ENCODE measurements around the gene KLK1.
"Not testable (repeated sequence)": the region's sequence is repeated elsewhere in the genome, so short reads cannot be mapped to it uniquely, and the experiment has no call there.

The KLK1 gene

GRCh38 chr19:50812474-50812873 lies 11.1 kb downstream of the KLK1 start:
- no peak for DNase-seq

GRCh38 chr19:50811622-50812238 lies 11.9 kb downstream of the KLK1 start:
- DNase-seq = not testable (repeated sequence)

- no peak for DNase-seq
These were observed 14.7 kb downstream of the KLK1 start for GRCh38 chr19:50808856-50809255.

GRCh38 chr19:50804420-50805272 lies 18.9 kb downstream of the KLK1 start:
- DNase-seq = peak; percentile 100

DNA sequence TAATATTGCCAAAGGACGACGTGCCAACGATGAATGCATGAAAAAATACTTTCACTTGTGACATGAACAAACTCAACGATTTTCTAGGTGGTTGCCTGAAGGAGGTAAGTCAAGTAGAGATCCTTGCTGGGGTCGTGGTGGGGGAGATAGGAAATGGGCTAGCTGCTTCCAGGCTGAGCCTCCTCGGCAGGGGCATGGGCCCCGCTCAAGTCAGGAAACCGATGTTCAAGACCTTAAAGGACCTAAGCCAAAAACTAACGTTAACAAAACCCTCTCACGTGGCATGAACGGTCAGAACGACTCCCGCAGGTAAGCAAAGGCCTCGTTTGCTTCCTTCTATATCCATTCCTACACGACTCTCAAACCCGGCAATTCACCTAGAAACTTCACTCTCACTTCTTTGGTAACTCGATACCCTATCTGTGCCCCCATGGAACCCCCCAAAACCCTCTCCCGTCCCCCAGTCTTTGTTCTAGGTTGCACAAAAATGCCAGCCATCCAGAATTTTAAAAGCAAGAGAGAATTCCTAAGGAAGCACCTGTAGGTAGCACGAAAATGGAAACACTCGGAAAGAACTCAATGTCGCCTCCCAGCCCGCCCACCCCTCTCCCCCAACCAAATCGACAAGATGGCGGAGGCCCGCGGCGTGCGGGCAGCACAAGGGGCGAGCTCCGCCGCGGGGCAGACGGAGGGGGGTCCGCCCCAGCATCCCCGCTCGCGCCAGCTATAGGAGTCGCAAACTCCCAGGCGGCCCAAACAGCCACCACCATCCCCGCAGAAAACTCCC lies 19.8 kb downstream of the KLK1 start:
- DNase-seq = peak; percentile 81

DNA sequence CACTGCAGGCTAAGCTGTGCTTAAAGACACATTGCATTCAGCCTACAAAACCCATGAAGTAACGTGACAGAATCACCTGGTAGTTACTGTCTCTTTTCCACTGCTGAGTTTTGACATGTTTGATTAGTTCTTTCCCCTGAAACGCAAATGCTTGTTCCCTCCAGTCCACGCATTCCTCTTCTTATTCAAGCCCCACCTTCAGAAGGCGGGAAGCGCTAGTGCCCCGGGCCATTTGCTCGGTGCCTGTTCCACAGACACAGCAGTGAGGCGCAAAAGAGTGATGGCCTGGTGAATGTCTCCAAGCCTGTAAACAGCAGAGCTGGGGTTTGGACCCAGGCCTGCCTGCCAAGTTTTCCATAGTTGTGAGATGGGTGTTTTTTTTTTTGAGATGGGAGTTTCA lies 22.5 kb downstream of the KLK1 start:
- DNase-seq = peak; percentile 21

DNA sequence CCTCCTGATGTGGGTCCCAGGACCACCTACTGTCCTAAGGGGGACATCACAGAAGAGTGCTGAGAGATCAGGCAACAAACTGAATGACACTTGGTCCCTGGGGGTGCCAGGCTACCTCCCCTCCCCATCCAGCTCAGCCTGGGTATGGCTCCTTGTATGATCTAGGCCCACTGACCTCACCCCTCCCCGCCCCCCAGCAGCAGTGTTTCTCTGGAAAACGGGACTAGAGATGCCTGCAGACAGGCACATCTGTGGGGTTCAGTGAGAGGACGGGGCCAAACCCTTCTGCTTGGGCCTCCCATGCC lies 24.1 kb downstream of the KLK1 start:
- no peak for DNase-seq

- DNase-seq = no peak
These were observed 24.7 kb downstream of the KLK1 start for GRCh38 chr19:50798659-50799546.

DNA sequence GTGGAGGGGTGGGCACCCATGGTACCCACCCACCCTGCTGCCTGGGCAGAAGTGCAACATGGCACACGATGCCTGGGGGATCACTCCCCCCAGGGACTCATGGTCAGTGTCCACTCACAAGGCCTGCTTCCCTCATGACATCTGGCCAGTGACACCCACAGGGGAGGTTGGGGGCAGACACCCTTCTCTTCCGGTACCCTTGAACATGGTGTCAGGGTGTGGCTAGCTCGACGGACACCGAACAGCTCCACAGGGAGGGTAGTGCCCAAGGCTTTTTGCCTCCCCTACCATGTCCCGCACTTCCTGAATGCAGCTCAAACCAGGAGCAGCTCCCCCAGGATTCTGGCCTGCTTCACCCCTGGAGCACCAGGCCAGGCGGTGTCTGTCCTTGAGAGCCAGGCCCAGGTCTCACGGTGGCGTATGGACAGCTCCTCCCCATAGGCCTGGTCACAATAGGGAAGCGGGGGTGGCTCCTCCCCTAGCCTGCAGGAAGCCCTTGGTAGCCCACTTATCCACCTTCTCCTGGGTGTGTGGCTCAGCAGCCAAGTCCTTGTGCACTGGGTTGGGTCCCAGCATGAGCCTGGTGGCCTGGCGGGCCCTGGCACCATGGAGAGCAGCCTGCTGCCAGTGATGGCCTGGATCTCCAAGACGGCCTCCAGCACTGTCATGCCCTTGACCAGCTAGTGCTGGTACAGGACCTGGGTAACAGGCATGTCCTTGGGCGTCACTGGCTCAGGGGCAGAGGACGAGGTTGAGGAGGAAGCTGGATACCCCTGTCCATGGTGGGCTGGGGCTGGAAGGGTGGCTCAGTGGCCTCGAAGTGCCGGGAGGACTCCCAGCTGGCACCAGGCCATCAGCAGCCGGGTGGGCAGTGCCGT lies 25.6 kb downstream of the KLK1 start:
- no peak for DNase-seq

DNA sequence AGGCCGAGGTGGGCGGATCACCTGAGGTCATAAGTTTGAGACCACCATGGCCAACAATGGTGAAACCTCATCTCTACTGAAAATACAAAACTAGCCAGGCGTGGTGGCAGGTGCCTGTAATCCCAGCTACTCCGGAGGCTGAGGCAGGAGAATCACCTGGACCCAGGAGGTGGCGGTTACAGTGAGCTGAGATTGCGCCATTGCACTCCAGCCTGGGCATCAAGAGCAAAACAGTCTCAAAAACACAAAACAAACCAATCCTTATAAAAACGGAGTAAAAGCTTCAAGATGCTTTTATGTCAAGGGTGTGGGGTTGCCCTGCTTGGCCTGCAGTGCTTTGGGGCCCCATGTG lies 26.2 kb downstream of the KLK1 start:
- DNase-seq = no peak

- DNase-seq = peak; percentile 51
These were observed 26.8 kb downstream of the KLK1 start for GRCh38 chr19:50796634-50797428.

- DNase-seq = peak; percentile 59
These were observed 27.4 kb downstream of the KLK1 start for GRCh38 chr19:50796128-50796633.

DNA sequence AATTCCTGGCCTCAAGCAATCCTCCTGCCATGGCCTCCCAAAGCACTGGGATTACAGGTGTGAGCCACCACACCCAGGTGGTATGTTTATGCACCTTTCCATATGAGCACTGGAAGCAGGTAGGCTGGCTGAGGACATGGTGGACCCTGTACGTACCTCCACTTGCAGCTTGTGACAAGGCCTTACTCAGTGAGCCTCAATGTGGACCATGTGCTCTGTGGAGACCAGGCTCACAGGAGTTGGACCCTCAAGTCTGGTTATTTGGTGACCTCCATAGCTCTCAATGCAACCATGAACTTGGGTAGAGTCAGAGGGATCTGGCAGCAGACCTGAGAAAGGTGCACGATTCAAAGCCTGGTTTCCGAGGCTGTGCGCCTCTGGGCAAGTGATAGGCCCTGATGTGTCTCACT lies 27.9 kb downstream of the KLK1 start:
- DNase-seq = peak; percentile 53

DNA sequence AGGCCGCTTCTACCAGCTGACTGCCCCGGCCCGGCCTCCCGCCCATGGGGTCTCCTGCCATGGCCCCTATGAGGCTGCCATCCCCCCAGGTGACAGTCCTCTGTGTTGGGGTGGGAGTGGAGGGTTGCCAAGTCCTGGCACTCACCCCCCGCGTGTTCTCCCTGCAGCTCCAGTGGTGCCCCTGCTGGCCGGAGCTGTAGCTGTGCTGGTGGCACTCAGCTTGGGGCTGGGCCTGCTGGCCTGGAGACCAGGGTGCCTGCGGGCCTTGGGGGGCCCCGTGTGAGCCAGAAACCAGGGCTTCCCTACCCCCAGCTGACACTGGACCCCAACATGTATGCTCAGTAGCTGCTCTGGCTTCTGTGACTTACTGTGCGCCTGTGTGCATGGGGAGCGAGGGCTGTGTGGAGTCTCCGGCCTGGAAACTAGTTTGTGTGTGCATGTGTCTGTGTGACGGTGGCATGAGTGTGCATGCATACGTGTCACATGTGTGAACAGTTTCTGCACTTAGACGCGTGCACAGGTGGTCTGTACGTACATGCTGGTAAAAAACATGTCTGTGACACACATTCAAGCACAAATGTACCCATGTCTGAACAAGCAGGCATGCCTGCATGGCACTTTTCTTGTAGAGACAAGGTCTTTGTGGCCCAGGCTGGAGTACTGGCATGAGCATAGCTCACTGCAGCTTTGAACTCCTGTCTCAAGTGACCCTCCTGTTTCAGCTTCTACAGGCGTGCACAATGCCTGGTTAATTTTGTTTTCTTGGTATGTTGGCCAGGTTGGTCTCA lies 28.5 kb downstream of the KLK1 start:
- peak; percentile 78 for DNase-seq

GRCh38 chr19:50794074-50794875 lies 29.3 kb downstream of the KLK1 start:
- DNase-seq = peak; percentile 89

- DNase-seq = no peak
These were observed 30.0 kb downstream of the KLK1 start for GRCh38 chr19:50793558-50794065.

GRCh38 chr19:50792272-50793250 lies 31.0 kb downstream of the KLK1 start:
- DNase-seq = no peak
